CD4-positive, CD25-positive, alpha-beta regulatory T cell (primary cell): ENCODE results near the gene NRF1. TPM values are rescaled to one million over a fixed set of nuclear protein-coding genes. Genes with fewer than 3 reads are reported as not detected.
"Not testable (repeated sequence)": the region's sequence is repeated elsewhere in the genome, so short reads cannot be mapped to it uniquely, and the experiment has no call there.

Experiments
- ATAC-seq, 2 donors: fragments of 150-1000 bp; cut with Tn5 transposase; one replicate each; pipeline ENCODE4 v1.10.0; 2021; ENCODE audit warnings: low read depth in 2 of 2, moderate number of reproducible peaks in 2 of 2, moderate library complexity in 1 of 2
- DNase-seq, 3 donors: peaks; one replicate each; pipeline versions ENCODE4 v3.0.0 to v3.0.0-alpha.2; 2012 to 2022; ENCODE audit warnings: mixed read lengths in 1 of 3
- H3K27ac ChIP-seq: one replicate; pipeline ENCODE4 v1.7.0; 2013; ENCODE audit warnings: mild to moderate bottlenecking, low read length; ENCODE audit not compliant: insufficient read depth, poor library complexity, severe bottlenecking
- H3K27me3 ChIP-seq: one replicate; pipeline ENCODE4 v1.7.0; 2013; ENCODE audit warnings: low read length; ENCODE audit not compliant: control insufficient read depth, insufficient read depth
- H3K36me3 ChIP-seq: one replicate; pipeline ENCODE4 v1.7.0; 2013; ENCODE audit warnings: mild to moderate bottlenecking, low read length, moderate library complexity; ENCODE audit not compliant: control insufficient read depth, insufficient read depth
- H3K4me1 ChIP-seq: 2 replicates; pipeline ENCODE4 v1.7.0; 2013; ENCODE audit warnings: mild to moderate bottlenecking, low read length; ENCODE audit not compliant: insufficient read depth, control insufficient read depth, poor library complexity, severe bottlenecking
- H3K4me3 ChIP-seq: one replicate; pipeline ENCODE4 v1.7.0; 2013; ENCODE audit warnings: low read depth, mild to moderate bottlenecking, low read length, moderate library complexity
- H3K9me3 ChIP-seq, 2 experiments: 1 replicate in 1 of 2; 2 replicates in 1 of 2; pipeline ENCODE4 v1.7.0; 2013; ENCODE audit warnings: low read length in 2 of 2, mild to moderate bottlenecking in 1 of 2, moderate library complexity in 1 of 2; ENCODE audit not compliant: control insufficient read depth in 2 of 2
- H3K27ac Mint-ChIP-seq, 3 donors: one replicate each; pipeline ENCODE4 v1.8.0; 2020 to 2022; ENCODE audit warnings: mild to moderate bottlenecking in 3 of 3, mixed read lengths in 3 of 3, moderate library complexity in 2 of 3
- H3K27me3 Mint-ChIP-seq: one replicate; pipeline ENCODE4 v1.8.0; 2022; ENCODE audit warnings: mild to moderate bottlenecking, mixed read lengths
- H3K36me3 Mint-ChIP-seq: one replicate; pipeline ENCODE4 v1.8.0; 2020; ENCODE audit warnings: mixed read lengths
- H3K4me1 Mint-ChIP-seq, 4 donors: one replicate each; pipeline ENCODE4 v1.8.0; 2020 to 2022; ENCODE audit warnings: mixed read lengths in 4 of 4, mild to moderate bottlenecking in 1 of 4
- H3K4me3 Mint-ChIP-seq, 4 donors: one replicate each; pipeline ENCODE4 v1.8.0; 2020 to 2022; ENCODE audit warnings: mild to moderate bottlenecking in 4 of 4, mixed read lengths in 4 of 4, moderate library complexity in 3 of 4
- H3K9me3 Mint-ChIP-seq, 7 donors: one replicate each; pipeline ENCODE4 v1.8.0; 2020 to 2022; ENCODE audit warnings: mixed read lengths in 7 of 7, mild to moderate bottlenecking in 3 of 7, moderate library complexity in 2 of 7
- polyA plus RNA-seq, 4 donors: library from polyadenylated mRNA; unstranded; fragments of 300-500 nt; fragmentation: Illumina TruSeq; gene quantifications; one replicate each; pipeline ENCODE4 v1.2.3, GENCODE V29; 2021
- total RNA-seq: library from RNA; stranded (reverse); gene quantifications from one replicate; pipeline ENCODE4 v1.2.3, GENCODE V29; 2022

NRF1 gene
- total and polyA plus RNA-seq, 5 donors from 2014 or later = 19.6 to 42.5 (median 26.3) TPM

DNA sequence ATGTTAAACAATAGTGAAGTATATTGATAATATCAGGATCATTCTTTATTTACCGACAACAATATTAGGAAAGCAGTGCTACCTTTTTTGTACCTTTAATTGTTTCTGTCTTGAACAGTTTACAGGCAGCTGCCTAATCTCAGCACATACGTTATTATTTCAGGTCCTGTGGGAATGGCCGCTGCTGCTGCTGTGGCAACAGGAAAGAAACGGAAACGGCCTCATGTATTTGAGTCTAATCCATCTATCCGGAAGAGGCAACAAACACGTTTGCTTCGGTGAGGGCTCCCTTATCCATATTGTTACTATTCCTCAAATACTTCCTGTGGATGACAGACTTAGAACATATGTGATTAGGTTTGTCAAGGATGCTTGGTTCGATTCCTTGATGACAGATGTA is 59.7 kb downstream of the NRF1 start:
- H3K27ac Mint-ChIP-seq = no peak overlapping the region
- H3K27me3 Mint-ChIP-seq = no peaks in the 10 kb centered on the region
- H3K9me3 ChIP-seq = no peaks in the 10 kb centered on the region
- peaks cover 0 to 4% (median 2%) of the 10 kb centered on the region in 4 donors for H3K4me1 Mint-ChIP-seq
- ATAC-seq = no peak
- H3K27ac ChIP-seq = no peak overlapping the region
- peaks cover 0 to 4% (median 0%) of the 10 kb centered on the region in 7 donors for H3K9me3 Mint-ChIP-seq
- H3K4me3 ChIP-seq = no peak overlapping the region
- H3K36me3 ChIP-seq = peaks cover 41% of the 10 kb centered on the region
- H3K27me3 ChIP-seq = no peaks in the 10 kb centered on the region
- peaks cover 21% of the 10 kb centered on the region for H3K36me3 Mint-ChIP-seq
- no peak overlapping the region for H3K4me3 Mint-ChIP-seq
- H3K4me1 ChIP-seq = no peaks in the 10 kb centered on the region
- DNase-seq = no peak

DNA sequence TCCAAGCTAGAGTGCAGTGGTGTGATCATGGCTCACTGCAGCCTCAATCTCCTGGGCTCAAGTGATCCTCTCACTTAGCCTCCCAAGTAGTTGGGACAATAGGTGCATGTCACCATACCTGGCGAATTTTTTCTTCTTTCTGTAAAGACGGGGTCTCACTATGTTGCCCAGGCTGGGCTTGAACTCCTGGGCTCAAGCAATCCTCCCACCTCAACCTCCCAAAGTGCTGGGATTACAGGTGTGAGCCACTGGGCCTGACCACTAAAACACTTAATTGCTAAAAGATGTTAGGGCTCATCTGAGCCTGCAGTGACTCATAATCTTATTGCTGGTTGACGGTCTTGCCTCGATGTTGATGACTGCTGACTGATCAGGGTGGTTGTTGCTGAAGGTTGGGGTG is 63.0 kb downstream of the NRF1 start:
- Mint-ChIP-seq H3K27ac (peak overlapping the region in 1 of 3 donors; percentile 80), H3K36me3 (peaks cover 44% of the 10 kb centered on the region)
- H3K27me3 Mint-ChIP-seq, H3K27ac ChIP-seq, H3K9me3 ChIP-seq, H3K4me1 ChIP-seq, H3K9me3 Mint-ChIP-seq, H3K4me3 Mint-ChIP-seq, H3K4me1 Mint-ChIP-seq, H3K27me3 ChIP-seq, H3K4me3 ChIP-seq, ATAC-seq, DNase-seq: not testable (repeated sequence)
- H3K36me3 ChIP-seq = peaks cover 58% of the 10 kb centered on the region

DNA sequence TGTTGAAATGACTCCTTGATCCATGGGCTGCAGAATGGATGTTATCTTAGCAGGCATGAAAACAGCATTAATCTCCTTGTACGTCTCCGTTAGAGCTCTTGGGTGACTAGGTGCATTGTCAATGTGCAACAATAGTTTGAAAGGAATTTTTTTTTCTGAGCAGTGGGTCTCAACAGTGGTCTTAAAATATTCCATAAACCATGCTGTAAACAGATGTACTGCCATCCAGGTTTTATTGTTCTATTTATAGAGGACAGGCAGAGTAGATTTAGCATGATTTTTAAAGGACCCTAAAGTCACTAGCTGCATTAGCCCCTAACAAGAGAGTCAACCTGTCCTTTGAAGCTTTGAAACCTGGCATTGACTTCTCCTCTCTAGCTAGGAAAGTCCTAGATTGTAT is 64.0 kb downstream of the NRF1 start:
- H3K4me1 ChIP-seq = no peaks in the 10 kb centered on the region
- no peak overlapping the region for H3K4me3 Mint-ChIP-seq
- no peaks in the 10 kb centered on the region for H3K27me3 ChIP-seq
- DNase-seq (no peak), ATAC-seq (no peak)
- H3K27ac Mint-ChIP-seq = no peak overlapping the region
- H3K4me1 Mint-ChIP-seq = peaks cover 0 to 6% (median 1%) of the 10 kb centered on the region in 4 donors
- peaks cover 47% of the 10 kb centered on the region for H3K36me3 Mint-ChIP-seq
- H3K4me3 ChIP-seq = no peak overlapping the region
- peaks cover 60% of the 10 kb centered on the region for H3K36me3 ChIP-seq
- H3K9me3 Mint-ChIP-seq = peaks cover 0 to 4% (median 0%) of the 10 kb centered on the region in 7 donors
- H3K9me3 ChIP-seq = no peaks in the 10 kb centered on the region
- H3K27me3 Mint-ChIP-seq = peaks cover 4% of the 10 kb centered on the region
- no peak overlapping the region for H3K27ac ChIP-seq

DNA sequence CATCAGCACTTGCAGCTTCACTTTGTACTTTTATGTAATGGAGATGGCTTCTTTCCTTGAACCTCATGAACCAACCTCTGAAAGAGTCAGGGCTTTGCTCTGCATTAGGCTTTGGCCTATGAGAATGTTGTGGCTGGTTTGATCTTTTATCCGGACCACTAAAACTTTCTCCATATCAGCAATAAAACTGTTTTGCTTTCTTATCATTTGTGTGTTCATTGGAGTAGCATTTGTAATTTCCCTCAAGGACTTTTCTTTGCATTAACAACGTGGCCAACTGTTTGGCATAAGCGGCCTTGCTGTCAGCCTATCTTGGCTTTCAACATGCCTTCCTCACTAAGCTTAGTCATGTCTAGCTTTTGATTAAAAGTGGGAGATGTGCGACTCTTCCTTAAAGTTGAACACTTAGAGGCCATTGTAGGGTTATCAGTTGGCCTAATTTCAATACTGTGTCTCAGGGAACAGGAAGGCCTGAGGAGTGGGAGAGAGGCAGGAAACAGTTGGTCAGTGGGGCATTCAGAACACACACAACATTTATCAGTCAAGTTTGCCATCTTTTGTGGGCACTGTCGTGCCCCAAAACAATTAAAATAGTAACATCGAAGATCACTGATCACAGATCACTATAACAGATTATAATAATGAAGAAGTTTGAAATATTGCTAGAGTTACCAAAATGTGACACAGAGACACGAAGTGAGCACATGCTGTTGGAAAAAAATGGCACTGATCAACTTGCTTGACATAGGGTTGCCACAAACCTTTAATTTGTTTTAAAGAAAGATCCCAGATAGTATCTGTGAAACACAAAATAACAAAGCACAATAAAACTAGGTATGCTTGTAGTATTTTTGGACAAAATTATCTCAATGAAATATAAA is 64.7 kb downstream of the NRF1 start:
- Histone ChIP-seq H3K4me3 (no peak overlapping the region), H3K27ac (no peak overlapping the region), H3K9me3 (no peaks in the 10 kb centered on the region), H3K36me3 (peaks cover 63% of the 10 kb centered on the region), H3K4me1 (no peaks in the 10 kb centered on the region), H3K27me3 (no peaks in the 10 kb centered on the region)
- H3K27ac Mint-ChIP-seq = no peak overlapping the region
- DNase-seq (no peak), ATAC-seq (no peak)
- peaks cover 0 to 4% (median 0%) of the 10 kb centered on the region in 7 donors for H3K9me3 Mint-ChIP-seq
- peaks cover 0 to 10% (median 6%) of the 10 kb centered on the region in 4 donors for H3K4me1 Mint-ChIP-seq
- H3K36me3 Mint-ChIP-seq = peaks cover 47% of the 10 kb centered on the region
- H3K4me3 Mint-ChIP-seq = no peak overlapping the region
- H3K27me3 Mint-ChIP-seq = peaks cover 4% of the 10 kb centered on the region

DNA sequence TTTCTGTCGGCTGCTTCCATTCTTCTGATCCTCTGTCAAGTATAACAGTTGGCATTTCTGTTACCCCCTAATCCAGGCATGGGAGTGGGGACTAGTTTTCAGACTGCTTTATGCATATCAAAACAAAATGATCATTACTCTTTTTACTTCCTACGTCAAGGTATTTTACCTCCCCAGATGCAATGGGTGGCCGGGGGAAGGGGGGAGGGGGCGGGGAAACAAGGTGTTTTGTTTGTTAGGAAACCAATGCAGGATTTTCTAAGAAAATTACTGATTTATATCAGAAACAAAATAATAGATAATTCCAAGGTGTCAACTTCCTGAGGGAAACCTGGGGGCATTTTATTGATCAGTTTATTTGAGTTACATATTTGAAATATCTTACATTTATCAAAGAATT is 66.3 kb downstream of the NRF1 start:
- H3K9me3 Mint-ChIP-seq = peaks cover 0 to 4% (median 0%) of the 10 kb centered on the region in 7 donors
- Histone ChIP-seq H3K27me3 (no peaks in the 10 kb centered on the region), H3K27ac (no peak overlapping the region), H3K4me3 (no peak overlapping the region), H3K4me1 (no peaks in the 10 kb centered on the region), H3K9me3 (no peaks in the 10 kb centered on the region), H3K36me3 (peaks cover 52% of the 10 kb centered on the region)
- H3K27me3 Mint-ChIP-seq = peaks cover 4% of the 10 kb centered on the region
- peak overlapping the region in 1 of 3 donors; percentile 37 for H3K27ac Mint-ChIP-seq
- DNase-seq = no peak
- peaks cover 0 to 11% (median 6%) of the 10 kb centered on the region in 4 donors for H3K4me1 Mint-ChIP-seq
- H3K4me3 Mint-ChIP-seq = no peak overlapping the region
- peaks cover 50% of the 10 kb centered on the region for H3K36me3 Mint-ChIP-seq
- ATAC-seq = no peak

DNA sequence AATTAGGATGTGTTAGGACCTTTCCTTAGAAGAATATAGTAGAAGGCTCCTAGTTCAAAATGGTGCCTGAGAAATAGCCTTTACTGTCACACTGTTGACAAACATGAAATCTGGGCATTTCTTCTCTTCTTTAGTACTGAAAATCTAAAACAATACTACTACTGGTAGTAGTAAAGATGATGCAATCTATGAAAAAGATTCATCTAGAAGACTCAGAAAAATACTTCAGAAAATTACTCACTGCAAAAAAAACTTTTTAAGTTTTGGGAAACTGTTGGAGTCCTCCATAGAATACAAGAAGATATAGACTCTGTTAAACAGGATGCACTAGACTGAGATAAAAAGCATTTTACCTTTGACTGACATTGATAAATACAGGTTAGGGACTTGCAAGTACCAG is 67.1 kb downstream of the NRF1 start:
- ATAC-seq = no peak
- Histone ChIP-seq H3K36me3 (peaks cover 47% of the 10 kb centered on the region), H3K9me3 (no peaks in the 10 kb centered on the region), H3K4me1 (no peaks in the 10 kb centered on the region), H3K4me3 (no peak overlapping the region), H3K27me3 (no peaks in the 10 kb centered on the region), H3K27ac (no peak overlapping the region)
- Mint-ChIP-seq H3K27ac (peak overlapping the region in 1 of 3 donors; percentile 11), H3K36me3 (peaks cover 50% of the 10 kb centered on the region), H3K4me1 (peaks cover 0 to 11% (median 6%) of the 10 kb centered on the region in 4 donors), H3K27me3 (peaks cover 4% of the 10 kb centered on the region), H3K9me3 (peaks cover 0 to 4% (median 0%) of the 10 kb centered on the region in 7 donors), H3K4me3 (no peak overlapping the region)
- no peak for DNase-seq

DNA sequence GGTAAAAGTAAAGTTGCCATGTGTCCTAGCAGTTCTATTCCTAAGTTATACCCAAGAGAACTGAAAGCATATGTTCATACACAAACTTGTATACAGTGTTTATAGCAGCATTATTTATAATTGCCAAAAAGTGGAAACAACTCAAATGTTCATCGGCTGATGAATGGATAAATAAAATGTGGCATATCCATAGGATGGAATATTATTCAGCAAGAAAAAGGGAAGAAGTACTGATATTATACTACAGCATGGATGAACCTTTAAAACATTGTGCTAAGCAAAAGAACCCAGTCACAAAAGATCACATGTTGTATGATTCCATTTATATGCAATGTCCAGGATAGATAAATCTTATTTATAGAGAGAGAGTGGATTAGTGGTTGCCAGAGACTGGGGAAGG is 68.9 kb downstream of the NRF1 start:
- DNase-seq (no peak), ATAC-seq (no peak)
- no peaks in the 10 kb centered on the region for H3K27me3 ChIP-seq
- no peaks in the 10 kb centered on the region for H3K9me3 ChIP-seq
- Mint-ChIP-seq H3K27me3 (peaks cover 4% of the 10 kb centered on the region), H3K36me3 (peaks cover 47% of the 10 kb centered on the region), H3K4me1 (peaks cover 3 to 11% (median 7%) of the 10 kb centered on the region in 4 donors), H3K9me3 (peaks cover 0 to under 1% (median 0%) of the 10 kb centered on the region in 7 donors), H3K4me3 (no peak overlapping the region), H3K27ac (no peak overlapping the region)
- no peaks in the 10 kb centered on the region for H3K4me1 ChIP-seq
- H3K27ac ChIP-seq = no peak overlapping the region
- peaks cover 36% of the 10 kb centered on the region for H3K36me3 ChIP-seq
- H3K4me3 ChIP-seq = no peak overlapping the region

DNA sequence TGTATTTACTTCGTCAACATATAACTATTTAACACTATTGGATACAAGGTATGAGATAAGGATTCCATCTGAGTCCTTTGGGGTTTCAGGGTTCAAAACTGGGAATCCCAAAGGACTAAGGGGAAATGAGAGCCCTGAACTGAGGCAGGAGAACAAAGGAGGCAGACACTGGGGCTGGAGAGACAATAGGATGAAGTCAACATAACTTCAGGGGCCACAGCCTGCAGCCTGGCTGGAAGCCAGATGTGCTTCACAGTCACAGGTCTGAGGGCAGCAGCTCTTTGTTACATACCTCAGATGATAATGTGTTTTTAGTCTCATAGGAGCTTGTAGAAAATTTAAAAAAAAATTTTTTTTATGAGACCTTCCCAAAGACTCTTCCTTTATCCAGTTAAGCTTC is 73.3 kb downstream of the NRF1 start:
- Mint-ChIP-seq H3K9me3 (peaks cover 0 to 2% (median 0%) of the 10 kb centered on the region in 7 donors), H3K27ac (peak overlapping the region in 2 of 3 donors; percentile 53 to 76), H3K36me3 (peaks cover 22% of the 10 kb centered on the region), H3K27me3 (no peaks in the 10 kb centered on the region), H3K4me1 (peaks cover 11 to 15% (median 12%) of the 10 kb centered on the region in 4 donors), H3K4me3 (no peak overlapping the region)
- Histone ChIP-seq H3K4me3 (no peak overlapping the region), H3K9me3 (no peaks in the 10 kb centered on the region), H3K27me3 (no peaks in the 10 kb centered on the region), H3K27ac (no peak overlapping the region), H3K4me1 (no peaks in the 10 kb centered on the region), H3K36me3 (peaks cover 18% of the 10 kb centered on the region)
- DNase-seq = no peak
- ATAC-seq = no peak
